H1 (cell line): ENCODE data around the gene TRPV6. TPM values are rescaled to one million over a fixed set of nuclear protein-coding genes. Genes with fewer than 3 reads are reported as not detected.

Source experiments
- CTCF ChIA-PET: fragments of 300-600 bp; sonication (Branson Sonifier 250); formaldehyde crosslinking; loops from one replicate; lab custom pipeline; 2021; ENCODE audit not compliant: partially characterized antibody; lab: Charles Lee
- POLR2A ChIA-PET: fragments of 300-600 bp; sonication (Branson Sonifier 250); formaldehyde crosslinking; loops from one replicate; lab custom pipeline; 2021; ENCODE audit warnings: inconsistent platforms; ENCODE audit not compliant: partially characterized antibody; lab: Charles Lee
- DNase-seq, 2 experiments: peaks; one replicate each; pipeline versions ENCODE4 v3.0.0 to v3.0.0-alpha.2; 2010 to 2022; ENCODE audit warnings: low spot score in 2 of 2, low read depth in 1 of 2, mixed read lengths in 1 of 2
- FAIRE-seq: peaks from 2 replicates; lab custom pipeline; 2011; peaks lifted over from hg19 to GRCh38; lab: Jason Lieb, UNC
- H2AFZ ChIP-seq: 2 replicates; pipeline ENCODE4 v1.8.1; 2012; ENCODE audit warnings: low read length, inconsistent platforms
- H2AK5ac ChIP-seq: 2 replicates; pipeline ENCODE4 v1.6.1; 2013; ENCODE audit warnings: low read depth, low read length
- H2BK120ac ChIP-seq: replicated peaks from 2 replicates; pipeline ENCODE3; 2013; ENCODE audit warnings: low read depth, low read length, inconsistent platforms
- H2BK12ac ChIP-seq: 2 replicates; pipeline ENCODE4 v1.6.1; 2013; ENCODE audit warnings: low read depth, low read length
- H2BK15ac ChIP-seq: 2 replicates; pipeline ENCODE4 v1.6.1; 2013; ENCODE audit warnings: low read length
- H2BK20ac ChIP-seq: 2 replicates; pipeline ENCODE4 v1.6.1; 2013; ENCODE audit warnings: low read length
- H2BK5ac ChIP-seq: 2 replicates; pipeline ENCODE4 v1.6.1; 2013; ENCODE audit warnings: low read depth, low read length
- H3K14ac ChIP-seq: 2 replicates; pipeline ENCODE4 v1.6.1; 2013; ENCODE audit warnings: inconsistent platforms; ENCODE audit not compliant: insufficient read length
- H3K18ac ChIP-seq: 2 replicates; pipeline ENCODE4 v1.6.1; 2013; ENCODE audit warnings: low read length; ENCODE audit errors: extremely low read depth
- H3K23ac ChIP-seq: 2 replicates; pipeline ENCODE4 v1.6.1; 2013; ENCODE audit warnings: inconsistent platforms; ENCODE audit not compliant: insufficient read length
- H3K23me2 ChIP-seq: 2 replicates; pipeline ENCODE4 v1.6.1; 2013; ENCODE audit warnings: low read depth, low read length
- H3K27ac ChIP-seq: 2 replicates; pipeline ENCODE4 v1.6.1; 2011; ENCODE audit warnings: low read depth, low read length, inconsistent platforms
- H3K27me3 ChIP-seq, 4 experiments: replicated peaks in 1 of 4; 1 replicate in 1 of 4; 2 replicates in 3 of 4; pipeline versions ENCODE4 v1.6.1 to v1.8.1; 2011 to 2013; ENCODE audit warnings: low read length in 3 of 4, mild to moderate bottlenecking in 3 of 4, inconsistent platforms in 2 of 4, mixed read lengths in 2 of 4, moderate library complexity in 1 of 4; ENCODE audit not compliant: control insufficient read depth in 3 of 4, insufficient read depth in 3 of 4; ENCODE audit errors: extremely low read depth in 1 of 4
- H3K36me3 ChIP-seq, 4 experiments: 2 replicates each; pipeline versions ENCODE4 v1.6.1 to v1.8.1; 2011 to 2013; ENCODE audit warnings: mild to moderate bottlenecking in 4 of 4, low read length in 3 of 4, moderate library complexity in 2 of 4, control low read depth in 1 of 4, inconsistent platforms in 1 of 4; ENCODE audit not compliant: insufficient read depth in 4 of 4, control insufficient read depth in 2 of 4
- H3K4ac ChIP-seq: replicated peaks from 2 replicates; pipeline ENCODE3; 2013; ENCODE audit warnings: low read length, low read depth, mixed read lengths, inconsistent platforms; ENCODE audit not compliant: insufficient read length
- H3K4me1 ChIP-seq, 4 experiments: replicated peaks in 1 of 4; 1 replicate in 1 of 4; 2 replicates in 3 of 4; pipeline versions ENCODE4 v1.6.1 to v1.8.1; 2011 to 2013; ENCODE audit warnings: low read length in 3 of 4, inconsistent platforms in 2 of 4, mixed read lengths in 1 of 4; ENCODE audit not compliant: insufficient read depth in 4 of 4, control insufficient read depth in 3 of 4
- H3K4me2 ChIP-seq, 2 experiments: 2 replicates each; pipeline versions ENCODE4 v1.6.1 to v1.8.1; 2011 to 2013; ENCODE audit warnings: low read depth in 2 of 2, low read length in 2 of 2, control low read depth in 1 of 2, inconsistent platforms in 1 of 2, mild to moderate bottlenecking in 1 of 2; ENCODE audit not compliant: insufficient read depth in 1 of 2
- H3K4me3 ChIP-seq, 4 experiments: fragments of 200-600, 300-600 bp in 1 of 4; sonication (generic), shearing (Covaris generic), sonication (Bioruptor Twin) in 1 of 4; 2 replicates each; pipeline versions ENCODE4 v1.5.1 to v1.8.1; 2011 to 2016; ENCODE audit warnings: low read length in 4 of 4, low read depth in 3 of 4, control low read depth in 2 of 4, inconsistent platforms in 2 of 4, mild to moderate bottlenecking in 2 of 4, mixed read lengths in 1 of 4, moderate library complexity in 1 of 4; ENCODE audit not compliant: insufficient read depth in 2 of 4; ENCODE audit errors: extremely low read depth in 1 of 4
- H3K56ac ChIP-seq: replicated peaks from 2 replicates; pipeline ENCODE3; 2013; ENCODE audit warnings: low read depth, mild to moderate bottlenecking, mixed read lengths, low read length, inconsistent platforms; ENCODE audit not compliant: insufficient read length
- H3K79me1 ChIP-seq: 2 replicates; pipeline ENCODE4 v1.6.1; 2013; ENCODE audit warnings: low read depth, low read length, control low read depth
- H3K79me2 ChIP-seq, 2 experiments: 2 replicates each; pipeline versions ENCODE4 v1.6.1 to v1.8.1; 2012 to 2013; ENCODE audit warnings: low read length in 2 of 2, mild to moderate bottlenecking in 2 of 2, inconsistent platforms in 1 of 2; ENCODE audit not compliant: insufficient read depth in 2 of 2, control insufficient read depth in 1 of 2
- H3K9ac ChIP-seq, 4 experiments: replicated peaks in 1 of 4; 1 replicate in 1 of 4; 2 replicates in 3 of 4; pipeline versions ENCODE4 v1.6.1 to v1.8.1; 2011 to 2013; ENCODE audit warnings: low read depth in 3 of 4, low read length in 3 of 4, control low read depth in 2 of 4, mild to moderate bottlenecking in 2 of 4, moderate library complexity in 2 of 4, inconsistent platforms in 1 of 4; ENCODE audit errors: extremely low read depth in 1 of 4
- H3K9me3 ChIP-seq, 2 experiments: 2 replicates each; pipeline versions ENCODE4 v1.6.1 to v1.8.1; 2012 to 2013; ENCODE audit warnings: mild to moderate bottlenecking in 2 of 2, moderate library complexity in 2 of 2, control low read depth in 1 of 2, inconsistent platforms in 1 of 2, low read depth in 1 of 2, low read length in 1 of 2, mixed read lengths in 1 of 2; ENCODE audit not compliant: insufficient read depth in 2 of 2
- H4K20me1 ChIP-seq, 2 experiments: replicated peaks in 1 of 2; 2 replicates each; pipeline versions ENCODE3 to v1.8.1; 2011 to 2013; ENCODE audit warnings: inconsistent platforms in 2 of 2, low read length in 2 of 2, mild to moderate bottlenecking in 1 of 2; ENCODE audit not compliant: insufficient read depth in 2 of 2, control insufficient read depth in 1 of 2
- H4K5ac ChIP-seq: 2 replicates; pipeline ENCODE4 v1.6.1; 2013; ENCODE audit warnings: low read length, low read depth, mixed read lengths, inconsistent platforms; ENCODE audit not compliant: insufficient read length
- H4K8ac ChIP-seq: 2 replicates; pipeline ENCODE4 v1.8.0; 2013; ENCODE audit warnings: mild to moderate bottlenecking, moderate library complexity, low read length, inconsistent platforms; ENCODE audit not compliant: insufficient read depth; ENCODE audit errors: extremely low read depth
- H4K91ac ChIP-seq: replicated peaks from 2 replicates; pipeline ENCODE3; 2013; ENCODE audit warnings: low read length, mixed read lengths, inconsistent platforms; ENCODE audit not compliant: insufficient read length
- CTBP2 ChIP-seq: IDR thresholded peaks from 2 replicates; pipeline ENCODE4 v1.7.0; 2011; ENCODE audit warnings: borderline replicate concordance, mild to moderate bottlenecking, moderate library complexity, mixed read lengths, low read length; ENCODE audit not compliant: insufficient read depth, insufficient read length
- RNF2 ChIP-seq: fragments of 200-900, 300-1000 bp; sonication (generic); IDR thresholded peaks from 2 replicates; pipeline ENCODE4 v1.7.1; 2016; ENCODE audit warnings: borderline replicate concordance, low read depth, mild to moderate bottlenecking, antibody characterized with exemption, low read length; ENCODE audit not compliant: poor library complexity, severe bottlenecking; ENCODE audit errors: missing control alignments
- TAF1 ChIP-seq: IDR thresholded peaks from 2 replicates; pipeline ENCODE4 v1.6.1; 2011; ENCODE audit warnings: mild to moderate bottlenecking, low read depth, low read length
- WGBS, 2 experiments: shearing (Covaris generic) in 1 of 2; methylation state at CpG; one replicate each; pipeline versions ENCODE4 v1.1.6 to v1.1.7; 2013 to 2015; ENCODE audit warnings: low lambda C conversion rate in 2 of 2, mixed read lengths in 2 of 2, inconsistent platforms in 1 of 2, low coverage in 1 of 2, missing lambda C conversion rate in 1 of 2; ENCODE audit not compliant: insufficient replicate concordance in 2 of 2, insufficient coverage in 1 of 2, insufficient read length in 1 of 2; ENCODE audit errors: extremely low coverage in 1 of 2, missing lambda C conversion rate in 1 of 2; 5-methylcytosine and 5-hydroxymethylcytosine counted together
- polyA plus RNA-seq, 7 experiments: library from polyadenylated mRNA; depleted of rRNA in 3 of 7; stranded (reverse) in 5 of 7; unstranded in 2 of 7; fragments of >200 nt in 5 of 7; fragments of 200-250 nt in 2 of 7; gene quantifications; 1 replicate in 5 of 7; 2 replicates in 1 of 7; 4 replicates in 1 of 7; pipeline versions ENCODE4 v1.2.1 to v1.2.3, GENCODE V29; 2011 to 2013; ENCODE audit warnings: missing spikeins in 2 of 7, mixed read lengths in 2 of 7
- total RNA-seq: library from RNA; stranded (reverse); fragmentation: NEBNext Ultra II Directional; extraction: Animal tissue kit (Norgen Biotek cat#: 25700); gene quantifications from 2 replicates; pipeline ENCODE4 v1.2.1, GENCODE V29; 2021

Gene TRPV6
- total and polyA plus RNA-seq, 2 of the 8 experiments (the other 6 are each of a cell fraction or from before 2014, with no cell fraction given), result 0.52 to 1.1 TPM

GRCh38 chr7:142934056-142934455, 48.5 kb upstream of the TRPV6 start:
- DNase-seq, result no peak
- no peaks in the 10 kb centered on the region; a peak in 2 of 7 replicates for H3K27me3 ChIP-seq
- H3K27ac ChIP-seq, result no peak overlapping the region
- no peak overlapping the region for H2BK15ac ChIP-seq
- ChIA-PET POLR2A (interaction anchor here (1.2 kb wide), 1 partner anchor 12 kb away, joined by 3 read pairs; no protein-coding TSS in a partner anchor), CTCF (interaction anchor here (0.7 to 4.4 kb wide), 17 partner anchors 8 to 88 kb away, joined by 3 to 36 read pairs (median 4); partner anchors contain the start of gene KEL)
- H3K79me1 ChIP-seq, result no peaks in the 10 kb centered on the region
- H3K4me2 ChIP-seq, result no peak overlapping the region
- H3K4me1 ChIP-seq, result peaks cover 0 to 5% (median 2%) of the 10 kb centered on the region in 4 experiments; a peak in 3 of 7 replicates
- H3K4me3 ChIP-seq, result no peak overlapping the region
- H4K5ac ChIP-seq, result no peak overlapping the region
- no peak overlapping the region for H3K4ac ChIP-seq
- H2AK5ac ChIP-seq, result no peak overlapping the region
- FAIRE-seq, result no peak
- TF ChIP-seq RNF2 (no peak), CTBP2 (no peak), TAF1 (no peak)
- no peak overlapping the region for H2AFZ ChIP-seq
- H4K20me1 ChIP-seq, result no peaks in the 10 kb centered on the region
- no peak overlapping the region for H2BK5ac ChIP-seq
- no peak overlapping the region for H3K56ac ChIP-seq
- no peak overlapping the region for H2BK12ac ChIP-seq
- H3K36me3 ChIP-seq, result no peaks in the 10 kb centered on the region
- H3K18ac ChIP-seq, result no peak overlapping the region
- H3K14ac ChIP-seq, result no peak overlapping the region
- H3K9me3 ChIP-seq, result no peaks in the 10 kb centered on the region
- H2BK120ac ChIP-seq, result no peak overlapping the region
- H3K79me2 ChIP-seq, result no peaks in the 10 kb centered on the region
- no peak overlapping the region for H2BK20ac ChIP-seq
- H4K91ac ChIP-seq, result no peak overlapping the region
- WGBS, 2 experiments, result 91% methylated on average over 12 of the region's 12 CpGs; no CpG with 5 or more reads in 1 of the 2 experiments
- no peak overlapping the region for H4K8ac ChIP-seq
- H3K23me2 ChIP-seq, result peaks cover 2% of the 10 kb centered on the region; the same call in 1 of the 2 replicates
- no peak overlapping the region for H3K9ac ChIP-seq
- no peak overlapping the region for H3K23ac ChIP-seq
